HepG2 (cell line): Measurements from ENCODE around the gene ATP11A. TPM values are rescaled to one million over a fixed set of nuclear protein-coding genes. Genes with fewer than 3 reads are reported as not detected.

ENCODE experiments used
- CCDC6 ChIP-seq: sonication (generic); formaldehyde crosslinking; IDR thresholded peaks from 2 replicates; pipeline ENCODE4 v1.8.1; 2022; ENCODE audit warnings: mild to moderate bottlenecking, missing genetic modification reagents, moderate library complexity
- GPN1 ChIP-seq: sonication (generic); formaldehyde crosslinking; IDR thresholded peaks from 2 replicates; pipeline ENCODE4 v1.5.1; 2020; ENCODE audit warnings: missing genetic modification reagents, borderline replicate concordance
- GZF1 ChIP-seq: sonication (generic); formaldehyde crosslinking; IDR thresholded peaks from 2 replicates; pipeline ENCODE4 v1.5.1; 2020; ENCODE audit warnings: mild to moderate bottlenecking, missing genetic modification reagents
- LBX2 ChIP-seq: sonication (generic); formaldehyde crosslinking; IDR thresholded peaks from 2 replicates; pipeline ENCODE4 v1.5.0; 2020; ENCODE audit warnings: missing genetic modification reagents, mild to moderate bottlenecking, borderline replicate concordance
- PPARG ChIP-seq: conservative IDR thresholded peaks from 2 replicates; pipeline ENCODE4 v1.6.1; 2016; ENCODE audit warnings: missing biosample characterization, missing genetic modification reagents
- ZHX1 ChIP-seq: sonication (generic); formaldehyde crosslinking; IDR thresholded peaks from 2 replicates; pipeline ENCODE4 v1.8.1; 2022; ENCODE audit warnings: low read depth, mild to moderate bottlenecking, missing genetic modification reagents
- ZNF44 ChIP-seq: sonication (generic); formaldehyde crosslinking; IDR thresholded peaks from 2 replicates; pipeline ENCODE4 v1.5.1; 2020; ENCODE audit warnings: mild to moderate bottlenecking, missing genetic modification reagents
- ZXDC ChIP-seq: sonication (generic); formaldehyde crosslinking; IDR thresholded peaks from 2 replicates; pipeline ENCODE4 v1.5.0; 2020; ENCODE audit warnings: mild to moderate bottlenecking, missing genetic modification reagents
- polyA plus RNA-seq, 8 experiments: library from polyadenylated mRNA; depleted of rRNA in 3 of 8; stranded (reverse) in 7 of 8; unstranded in 1 of 8; fragments of >200 nt; fragmentation: Illumina TruSeq in 4 of 8; extraction: Trizol in 4 of 8; gene quantifications; 2 replicates each; pipeline versions ENCODE4 v1.2.1 to v1.2.3, GENCODE V29; 2011 to 2016; ENCODE audit warnings: low read depth in 4 of 8, missing spikeins in 1 of 8, mixed read lengths in 1 of 8; ENCODE audit not compliant: insufficient read depth in 1 of 8
- total RNA-seq, 5 experiments: library from RNA; depleted of rRNA; stranded (reverse); fragments of >200 nt; fragmentation: Illumina TruSeq; extraction: Trizol; gene quantifications; 2 replicates each; pipeline ENCODE4 v1.2.3, GENCODE V29; 2016; ENCODE audit warnings: low read depth in 1 of 5

The ATP11A gene
- total and polyA plus RNA-seq, 2 of the 13 experiments (the other 11 are each of a cell fraction or from before 2014, with no cell fraction given): 18.4 to 20.1 TPM

- TF ChIP-seq ZHX1 (CRISPR knock-in tag) (no peak), GZF1 (CRISPR knock-in tag) (no peak), CCDC6 (CRISPR knock-in tag) (no peak), LBX2 (CRISPR knock-in tag) (no peak), GPN1 (CRISPR knock-in tag) (no peak), PPARG (no peak), ZNF44 (CRISPR knock-in tag) (no peak), ZXDC (no peak)
- TF ChIP-seq, all 625 proteins: peak for 0
Observed at GRCh38 chr13:112881656-112882554, 192.1 kb downstream of the ATP11A start (continued).
